Measurements from ENCODE around the gene CALR. TPM values are rescaled to one million over a fixed set of nuclear protein-coding genes. Genes with fewer than 3 reads are reported as not detected.

The CALR gene
- total RNA-seq, 2 donors from 2014 or later, result 298 to 388 TPM

GRCh38 chr19:12922959-12923358 lies 15.4 kb upstream of the CALR start:
- no peaks in the 10 kb centered on the region for H3K27me3 ChIP-seq
- peaks cover 8% of the 10 kb centered on the region for H3K4me1 ChIP-seq
- DNase-seq (no peak), ATAC-seq (no peak)
- peaks cover 18 to 27% of the 10 kb centered on the region in 2 donors for H3K36me3 ChIP-seq (replicated peaks in 1 of 2; ENCODE audit: insufficient read depth in 1 of 2, low read depth in 2 of 2)
- H3K9me3 ChIP-seq, result no peaks in the 10 kb centered on the region
- TF ChIP-seq CTCF (IDR thresholded peaks at IDR 0.05), result no peak
- no peak for TF ChIP-seq POLR2A (IDR thresholded peaks at IDR 0.05)
- intact Hi-C loops (cut with DNase I), result no loop called here
- H3K27ac ChIP-seq, result no peak overlapping the region
- no peak overlapping the region for H3K4me3 ChIP-seq
- 98 to 100% methylated on average over 4 of the region's 4 CpGs for WGBS, 2 donors

GRCh38 chr19:12924621-12925310 lies 13.6 kb upstream of the CALR start:
- WGBS, 2 donors, result 94 to 98% methylated on average over 7 to 29 of the region's 29 CpGs
- H3K4me3 ChIP-seq, result no peak overlapping the region
- H3K9me3 ChIP-seq, result no peaks in the 10 kb centered on the region
- H3K27ac ChIP-seq, result no peak overlapping the region
- TF ChIP-seq CTCF (IDR thresholded peaks at IDR 0.05) (no peak), POLR2A (IDR thresholded peaks at IDR 0.05) (no peak)
- no peaks in the 10 kb centered on the region for H3K27me3 ChIP-seq
- intact Hi-C loops (cut with DNase I), result no loop called here
- DNase-seq, result no peak
- no peak for ATAC-seq
- peaks cover 18 to 32% of the 10 kb centered on the region in 2 donors for H3K36me3 ChIP-seq (replicated peaks in 1 of 2; ENCODE audit: insufficient read depth in 1 of 2, low read depth in 2 of 2)
- H3K4me1 ChIP-seq, result no peaks in the 10 kb centered on the region

GRCh38 chr19:12930002-12930645 lies 8.3 kb upstream of the CALR start:
- ATAC-seq, result no peak
- no peak for TF ChIP-seq POLR2A (IDR thresholded peaks at IDR 0.05)
- no peak for TF ChIP-seq CTCF (IDR thresholded peaks at IDR 0.05)
- WGBS, 2 donors, result 91 to 94% methylated on average over 5 to 16 of the region's 19 CpGs
- Histone ChIP-seq H3K27ac (no peak overlapping the region), H3K9me3 (no peaks in the 10 kb centered on the region), H3K4me3 (no peak overlapping the region), H3K36me3 (replicated peaks in 1 of 2; ENCODE audit: insufficient read depth in 1 of 2, low read depth in 2 of 2) (peaks cover 11 to 12% of the 10 kb centered on the region in 2 donors), H3K4me1 (peaks cover 21% of the 10 kb centered on the region), H3K27me3 (no peaks in the 10 kb centered on the region)
- intact Hi-C loops (cut with DNase I), result no loop called here
- no peak for DNase-seq

GRCh38 chr19:12932392-12933286 lies 5.8 kb upstream of the CALR start:
- peaks cover 0 to 5% of the 10 kb centered on the region in 2 donors for H3K36me3 ChIP-seq (replicated peaks in 1 of 2; ENCODE audit: insufficient read depth in 1 of 2, low read depth in 2 of 2)
- intact Hi-C loops (cut with DNase I), result no loop called here
- H3K4me3 ChIP-seq, result peak overlapping the region; percentile 77 to 97
- 19 to 22% methylated on average over 16 of the region's 16 CpGs for WGBS, 2 donors
- DNase-seq (no peak), ATAC-seq (no peak)
- no peaks in the 10 kb centered on the region for H3K27me3 ChIP-seq
- H3K9me3 ChIP-seq, result no peaks in the 10 kb centered on the region
- H3K4me1 ChIP-seq, result peaks cover 27% of the 10 kb centered on the region
- peak overlapping the region; percentile 62 to 84 (median 74) for H3K27ac ChIP-seq
- TF ChIP-seq CTCF (IDR thresholded peaks at IDR 0.05) (no peak), POLR2A (IDR thresholded peaks at IDR 0.05) (no peak)
